ENCODE results near the gene GRSF1.
"Not testable (repeated sequence)": the region's sequence is repeated elsewhere in the genome, so short reads cannot be mapped to it uniquely, and the experiment has no call there.

GRSF1 gene, protein sequence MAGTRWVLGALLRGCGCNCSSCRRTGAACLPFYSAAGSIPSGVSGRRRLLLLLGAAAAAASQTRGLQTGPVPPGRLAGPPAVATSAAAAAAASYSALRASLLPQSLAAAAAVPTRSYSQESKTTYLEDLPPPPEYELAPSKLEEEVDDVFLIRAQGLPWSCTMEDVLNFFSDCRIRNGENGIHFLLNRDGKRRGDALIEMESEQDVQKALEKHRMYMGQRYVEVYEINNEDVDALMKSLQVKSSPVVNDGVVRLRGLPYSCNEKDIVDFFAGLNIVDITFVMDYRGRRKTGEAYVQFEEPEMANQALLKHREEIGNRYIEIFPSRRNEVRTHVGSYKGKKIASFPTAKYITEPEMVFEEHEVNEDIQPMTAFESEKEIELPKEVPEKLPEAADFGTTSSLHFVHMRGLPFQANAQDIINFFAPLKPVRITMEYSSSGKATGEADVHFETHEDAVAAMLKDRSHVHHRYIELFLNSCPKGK

DNA sequence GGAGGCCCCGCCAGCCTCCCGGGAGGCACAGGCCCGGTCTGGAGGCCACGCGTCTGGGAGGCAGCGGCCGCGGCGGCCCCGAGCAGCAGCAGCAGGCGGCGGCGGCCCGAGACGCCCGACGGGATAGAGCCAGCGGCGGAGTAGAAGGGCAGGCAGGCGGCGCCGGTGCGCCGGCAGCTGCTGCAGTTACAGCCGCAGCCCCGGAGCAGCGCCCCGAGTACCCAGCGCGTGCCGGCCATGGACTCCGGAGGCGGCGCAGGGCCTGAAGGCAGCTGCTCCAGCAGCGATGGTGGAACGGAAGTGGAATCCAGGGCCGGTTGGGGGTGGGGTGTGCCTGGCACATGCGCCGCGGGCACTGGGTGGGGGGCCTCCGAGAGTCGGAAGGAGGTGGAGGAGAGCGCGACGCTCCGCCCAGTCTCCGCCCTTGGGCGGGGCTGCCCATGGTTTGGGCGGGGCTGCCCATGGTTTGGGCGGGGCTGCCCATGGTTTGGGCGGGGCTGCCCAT is at the start of gene GRSF1:
Gene GRSF1, minus strand, starts transcription at position 302 of the 505 bp plus-strand sequence. Its CDS starts 63 bp downstream, at position 239.
- peak; percentile 90 for DNase-seq (ENCODE audit: low spot score)

DNA sequence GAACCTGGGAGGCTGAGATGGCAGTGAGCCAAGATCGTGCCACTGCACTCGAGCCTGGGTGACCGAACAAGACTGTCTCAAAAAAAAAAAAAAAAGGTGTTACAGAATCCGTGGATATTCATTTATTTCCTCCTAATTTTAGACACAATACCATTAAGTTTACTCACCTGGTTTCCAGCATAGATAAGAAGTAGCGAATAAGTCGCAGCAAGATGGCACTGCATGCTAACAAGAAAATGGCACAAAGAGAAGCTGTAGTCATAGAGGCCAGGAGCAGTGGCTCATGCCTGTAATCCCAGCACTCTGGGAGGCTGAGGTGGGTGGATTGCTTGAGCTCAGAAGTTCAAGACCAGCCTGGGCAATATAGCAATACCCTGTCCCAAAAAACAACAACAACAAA is 45.5 kb upstream of the GRSF1 start:
- peak; percentile 54 for DNase-seq (ENCODE audit: low spot score)

DNA sequence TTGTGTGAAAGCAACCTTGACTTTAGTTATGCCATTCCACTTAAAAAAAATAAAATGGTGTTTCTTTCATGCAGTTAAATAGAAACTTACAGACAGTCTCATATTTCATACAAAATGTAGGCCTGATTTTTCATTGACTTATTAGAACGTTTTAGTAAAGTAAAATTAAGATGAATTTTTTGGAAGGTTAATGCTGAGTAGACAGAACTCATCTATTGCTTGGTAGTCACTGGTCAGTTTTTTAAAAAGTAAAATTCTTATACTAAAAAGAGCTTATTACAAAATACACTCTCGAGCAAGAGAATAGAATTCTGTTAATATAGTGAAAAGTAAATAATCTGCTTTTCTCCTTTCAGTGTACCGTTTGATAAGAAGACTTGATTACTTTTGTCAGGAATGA is 41.0 kb upstream of the GRSF1 start:
- no peak for DNase-seq (ENCODE audit: low spot score)

DNA sequence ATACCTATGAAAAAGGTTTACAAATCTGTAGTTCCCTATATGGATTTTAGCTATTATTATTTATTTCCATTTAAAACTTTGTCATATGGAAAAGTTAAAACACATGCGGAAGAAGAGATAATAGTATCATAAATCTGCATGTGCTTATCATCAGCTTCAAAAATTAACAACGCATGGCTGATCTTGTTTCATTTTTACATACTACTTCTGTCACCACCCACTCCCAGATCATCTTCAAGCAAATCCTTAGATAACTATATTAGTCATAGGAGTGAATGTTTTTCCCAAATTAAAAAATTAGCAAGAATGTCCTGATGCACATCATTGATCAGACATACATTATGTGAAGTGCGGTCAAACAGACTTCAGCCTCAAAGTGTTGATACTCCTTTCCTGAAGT is 37.9 kb upstream of the GRSF1 start:
- no peak for DNase-seq (ENCODE audit: low spot score)

DNA sequence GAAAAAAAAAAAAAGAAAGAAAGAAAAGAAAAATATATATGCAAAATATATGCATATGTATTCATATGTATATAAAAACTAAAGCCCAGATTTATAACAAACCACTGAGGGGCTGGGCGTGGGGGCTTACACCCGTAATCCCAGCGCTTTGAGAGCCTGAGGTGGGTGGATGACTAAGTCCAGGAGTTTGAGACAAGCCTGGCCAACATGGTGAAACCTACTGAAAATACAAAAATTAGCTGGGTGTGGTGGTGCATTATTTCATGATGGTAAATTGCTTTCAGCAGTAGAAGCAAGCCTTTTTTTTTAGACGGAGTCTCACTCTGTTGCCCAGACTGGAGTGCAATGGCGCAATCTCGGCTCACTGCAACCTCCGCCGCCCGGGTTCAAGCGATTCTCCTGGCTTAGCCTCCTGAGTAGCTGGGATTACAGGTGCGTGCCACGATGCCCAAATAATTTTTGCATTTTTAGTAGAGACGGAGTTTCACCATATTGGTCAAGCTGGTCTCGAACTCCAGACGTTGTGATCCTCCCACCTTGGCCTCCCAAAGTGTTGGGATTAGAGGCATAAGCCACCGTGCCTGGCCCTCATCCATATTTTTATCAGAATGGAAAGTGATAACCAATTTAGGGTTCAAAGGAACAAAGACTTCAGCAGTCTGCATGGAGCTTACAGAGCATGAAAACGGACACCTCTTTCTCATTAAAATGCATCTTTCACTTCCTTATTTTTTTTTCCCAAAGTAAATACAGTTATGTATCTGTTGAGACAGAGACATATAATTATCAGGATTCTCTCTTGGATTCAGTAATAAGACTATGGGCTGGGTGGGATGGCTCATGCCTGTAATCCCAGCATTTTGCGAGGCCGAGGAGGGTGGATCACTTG is 34.8 kb upstream of the GRSF1 start:
- no peak for DNase-seq (ENCODE audit: low spot score)

DNA sequence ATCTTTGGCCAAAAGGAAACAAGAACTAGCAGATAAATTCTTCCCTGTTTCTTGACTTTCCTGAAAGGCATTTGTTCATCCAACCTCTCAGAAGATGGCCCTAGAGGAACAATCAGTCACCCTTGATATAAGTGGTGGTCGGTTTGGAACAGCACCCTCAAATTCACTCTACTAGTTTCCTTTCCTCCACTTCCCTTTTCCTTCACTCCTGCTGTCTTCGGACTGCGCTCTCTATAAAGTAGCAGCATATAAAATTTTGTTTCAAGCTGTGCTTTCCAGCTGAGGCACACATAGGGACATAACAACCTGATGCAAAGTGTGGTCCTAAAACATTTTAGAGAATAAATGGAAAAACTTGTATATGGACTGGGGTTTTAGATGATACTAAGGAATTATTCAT is 33.5 kb upstream of the GRSF1 start:
- DNase-seq (ENCODE audit: low spot score) = no peak

DNA sequence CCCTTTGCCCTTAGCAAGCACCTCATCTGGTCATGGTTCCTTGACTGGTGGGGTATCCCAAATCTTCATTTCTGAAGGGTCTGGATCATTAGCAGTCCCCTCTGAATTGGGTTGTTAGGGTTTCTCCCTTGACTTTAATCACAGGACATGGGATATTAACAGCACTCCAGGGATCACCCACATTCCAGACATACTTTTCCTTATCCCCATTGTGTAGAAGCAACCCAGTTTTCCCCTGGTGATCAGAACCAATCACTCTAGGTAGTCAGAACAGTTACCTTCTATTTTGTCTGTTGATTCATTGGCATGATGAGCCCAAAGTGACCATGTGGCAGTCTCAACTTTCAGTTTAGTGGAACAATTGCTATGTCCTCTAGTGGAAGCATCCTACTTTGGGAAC is 29.1 kb upstream of the GRSF1 start:
- DNase-seq (ENCODE audit: low spot score) = no peak

DNA sequence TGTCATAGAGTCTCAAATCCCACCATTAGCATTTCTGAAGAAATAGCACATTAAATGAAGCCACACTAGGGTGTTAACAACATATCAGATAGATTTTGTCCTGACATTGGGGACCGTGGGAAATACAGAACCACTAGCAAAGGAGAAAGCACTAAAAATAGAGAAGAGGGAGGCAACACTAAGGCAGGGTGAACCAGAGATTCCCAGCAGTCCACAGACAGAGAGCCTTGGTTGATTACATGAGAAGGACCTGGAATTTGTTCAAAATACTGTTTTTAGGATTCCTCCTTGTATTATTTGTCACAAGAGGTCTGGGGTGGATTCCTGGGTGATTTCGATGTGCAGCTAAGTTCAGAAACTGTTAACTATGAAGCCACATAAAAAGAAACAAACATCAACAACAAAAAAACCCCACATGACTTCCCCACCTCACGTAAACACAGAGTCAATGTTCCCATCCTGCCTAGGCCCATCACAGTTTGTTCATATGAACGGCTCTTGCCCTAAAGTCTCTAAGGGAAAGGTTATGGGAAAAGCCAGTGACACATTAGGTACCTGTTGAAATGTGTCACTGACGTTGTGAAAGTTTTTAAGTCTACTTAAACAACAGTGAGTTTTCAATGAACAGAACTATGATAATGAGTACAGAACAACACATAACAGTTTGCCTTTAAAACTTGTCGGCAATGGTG is 23.6 kb upstream of the GRSF1 start:
- DNase-seq (ENCODE audit: low spot score) = no peak

DNA sequence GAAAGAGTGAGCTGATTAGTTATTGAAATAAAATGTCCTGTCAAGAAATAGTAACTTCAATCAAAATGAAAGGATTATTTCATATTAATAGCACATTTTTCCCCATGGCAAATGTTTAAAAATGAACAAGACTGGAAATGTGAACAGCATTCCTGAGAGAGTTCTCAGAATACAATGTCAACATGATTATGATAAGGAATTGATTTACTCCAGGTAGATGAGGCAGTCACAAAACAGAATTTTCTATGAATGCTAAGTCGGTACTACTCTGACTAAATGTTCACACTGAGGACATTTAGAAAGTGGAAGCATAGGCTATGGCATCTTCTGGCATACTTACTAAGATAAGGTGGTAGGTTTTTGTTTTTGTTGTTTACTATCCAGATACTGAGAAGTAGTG is 19.4 kb upstream of the GRSF1 start:
- DNase-seq (ENCODE audit: low spot score) = no peak

DNA sequence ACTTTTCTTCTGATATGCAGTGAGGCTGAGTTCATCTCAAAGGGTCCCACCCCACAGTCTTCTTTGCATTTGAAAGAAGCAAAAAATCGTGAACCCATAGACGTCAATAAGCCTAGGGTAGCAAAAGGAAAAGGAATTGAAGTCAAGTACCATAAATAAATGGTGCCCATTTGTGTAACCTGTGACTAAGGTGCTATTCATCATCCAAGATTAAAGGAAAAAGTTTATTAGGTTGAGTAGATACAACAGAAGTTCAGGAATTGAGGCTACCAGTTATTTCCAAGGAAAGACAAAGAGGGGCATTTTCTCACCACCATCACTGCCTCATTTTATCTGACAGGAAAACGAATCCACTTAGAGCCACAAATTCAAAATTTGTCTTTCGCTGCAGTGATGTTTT is 18.8 kb upstream of the GRSF1 start:
- no peak for DNase-seq (ENCODE audit: low spot score)

DNA sequence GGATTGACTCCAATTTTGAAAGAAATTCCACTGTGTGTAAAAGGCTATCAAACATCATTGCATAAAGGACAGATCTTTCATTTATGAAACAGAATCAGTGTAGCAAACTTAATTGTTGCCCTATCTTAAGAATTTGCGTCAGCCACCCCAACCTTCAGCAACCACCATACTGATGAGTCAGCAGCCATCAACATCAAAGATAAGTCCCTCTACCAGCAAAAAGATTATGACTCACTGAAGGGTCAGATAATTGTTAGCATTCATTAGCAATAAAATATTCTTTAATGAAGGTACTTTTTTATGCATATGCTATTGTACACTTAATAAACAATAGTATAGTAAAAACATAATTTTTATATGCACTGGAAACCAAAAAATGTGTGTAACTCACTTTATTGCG is 15.8 kb upstream of the GRSF1 start:
- no peak for DNase-seq (ENCODE audit: low spot score)

DNA sequence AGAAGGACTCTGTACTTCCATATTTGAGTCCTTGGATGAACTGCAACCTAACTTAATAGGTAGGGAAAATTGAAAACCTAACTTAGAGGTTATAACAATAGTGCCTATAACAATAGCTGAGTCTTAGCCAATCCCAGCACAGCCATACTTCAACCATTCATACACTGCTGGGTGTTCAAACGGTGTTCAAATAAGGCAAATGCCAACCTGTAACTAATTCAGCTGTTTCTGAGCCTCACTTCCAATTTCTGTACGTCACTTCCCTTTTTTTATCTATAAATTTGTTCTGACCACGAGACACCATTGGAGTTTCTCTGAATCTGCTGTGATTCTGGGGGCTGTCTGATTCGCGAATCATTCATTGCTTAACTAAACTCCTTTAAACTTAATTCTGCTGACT is 9.6 kb upstream of the GRSF1 start:
- DNase-seq (ENCODE audit: low spot score) = no peak

DNA sequence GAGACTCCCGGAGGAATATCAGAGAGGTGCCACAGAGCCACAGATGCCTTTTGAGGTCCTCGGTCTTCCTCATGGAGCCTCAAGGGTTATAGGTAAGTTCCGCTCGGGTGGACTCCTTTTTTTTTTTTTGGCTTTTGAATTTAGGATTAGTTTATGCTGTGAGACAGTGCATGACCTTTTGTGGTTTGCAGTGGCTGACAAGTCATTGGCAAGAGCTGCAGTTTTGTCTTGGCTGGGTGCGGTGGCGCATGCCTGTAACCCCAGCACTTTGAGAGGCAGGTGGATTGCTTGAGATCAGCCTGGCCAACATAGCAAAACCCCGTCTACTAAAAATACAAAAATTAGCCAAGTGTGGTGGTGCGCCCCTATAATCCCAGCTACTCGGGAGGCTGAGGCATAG is 4.5 kb upstream of the GRSF1 start:
- no peak for DNase-seq (ENCODE audit: low spot score)

DNA sequence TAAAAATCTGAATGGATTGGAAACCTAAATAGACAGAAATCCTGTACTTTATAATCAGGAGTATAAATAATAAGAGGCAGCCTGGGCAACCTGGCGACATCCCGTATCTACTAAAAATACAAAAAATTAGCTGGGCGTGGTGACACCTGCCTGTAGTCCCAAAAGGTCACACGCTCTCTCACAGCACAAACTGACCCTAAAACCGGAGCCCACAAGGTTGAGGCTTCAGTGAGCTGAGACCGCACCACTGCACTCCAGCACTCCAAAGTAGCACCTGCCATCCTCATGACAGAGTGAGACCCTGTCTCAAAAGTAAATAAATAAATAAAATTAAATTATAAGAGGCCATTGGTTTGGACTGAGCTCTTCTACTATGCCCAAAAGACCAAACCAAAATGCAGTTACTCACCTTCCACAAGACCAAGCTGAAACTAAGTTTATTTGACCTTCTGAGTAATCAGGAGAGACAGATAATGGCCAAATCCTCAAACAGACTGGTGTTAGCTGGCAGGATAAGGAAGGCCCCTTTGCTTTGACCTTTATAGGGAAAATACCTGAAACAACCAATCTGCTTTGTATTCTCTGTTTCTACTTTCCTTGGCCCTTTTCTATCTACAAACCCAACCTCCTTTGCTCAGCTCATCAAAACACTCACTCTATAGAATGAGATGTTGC is 3.2 kb upstream of the GRSF1 start:
- DNase-seq (ENCODE audit: low spot score) = no peak

DNA sequence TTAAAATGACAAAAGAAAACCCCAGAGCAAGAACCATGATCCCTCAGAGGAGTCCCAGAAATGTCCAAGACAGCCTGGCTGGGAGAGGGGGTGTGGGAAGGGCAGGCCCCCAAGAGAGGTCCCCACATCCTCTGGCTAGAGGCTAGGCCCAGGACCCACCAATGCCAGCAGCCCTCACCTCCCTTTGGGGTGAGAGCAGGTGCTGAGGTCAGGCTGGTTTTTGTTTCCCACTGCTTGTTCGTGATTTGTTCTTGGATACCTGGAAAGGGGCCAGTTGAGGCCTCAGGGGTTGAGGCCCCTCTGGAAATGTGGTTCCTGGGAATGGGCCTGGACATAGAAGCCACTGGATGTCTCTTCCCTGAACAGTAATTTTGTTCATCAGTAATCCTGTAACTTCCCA is 2.3 kb upstream of the GRSF1 start:
- no peak for DNase-seq (ENCODE audit: low spot score)

DNA sequence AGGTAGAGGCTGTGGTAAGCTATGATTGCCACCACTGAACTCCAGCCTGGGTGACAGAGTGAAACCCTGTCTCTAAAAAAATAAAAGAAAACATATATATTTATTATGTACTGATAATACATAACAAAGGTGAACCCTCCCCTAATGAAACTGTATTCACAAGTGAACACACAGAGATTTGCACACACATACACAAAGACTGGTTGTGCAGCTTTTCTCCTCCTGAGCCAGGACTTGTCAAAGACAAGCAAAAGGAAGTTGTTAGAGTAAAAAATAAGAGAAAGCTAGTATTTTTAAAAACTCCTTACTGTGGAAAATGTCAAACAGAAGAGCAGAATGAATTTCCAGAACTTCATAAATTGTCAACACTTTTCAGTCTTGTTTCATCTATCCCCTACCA is 1.5 kb upstream of the GRSF1 start:
- no peak for DNase-seq (ENCODE audit: low spot score)

DNA sequence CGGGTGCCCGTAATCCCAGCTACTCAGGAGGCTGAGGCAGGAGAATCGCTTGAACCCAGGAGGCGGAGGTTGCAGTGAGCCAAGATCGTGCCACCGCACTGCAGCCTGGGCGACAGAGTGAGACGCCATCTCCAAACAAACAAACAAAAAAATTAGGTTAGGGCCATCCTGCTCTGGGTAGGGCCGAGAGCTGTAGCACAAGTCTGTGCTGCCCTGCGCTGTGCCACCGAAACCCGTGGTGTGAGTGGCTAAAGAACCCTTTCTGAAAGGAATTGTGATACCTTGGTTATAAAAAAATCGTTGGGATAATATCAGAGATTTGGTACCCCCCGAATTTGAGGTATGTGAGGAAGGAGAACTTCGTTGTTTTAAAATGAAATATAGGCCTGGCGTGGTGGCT is 941 bp upstream of the GRSF1 start:
- not testable (repeated sequence) for DNase-seq (ENCODE audit: low spot score)

DNA sequence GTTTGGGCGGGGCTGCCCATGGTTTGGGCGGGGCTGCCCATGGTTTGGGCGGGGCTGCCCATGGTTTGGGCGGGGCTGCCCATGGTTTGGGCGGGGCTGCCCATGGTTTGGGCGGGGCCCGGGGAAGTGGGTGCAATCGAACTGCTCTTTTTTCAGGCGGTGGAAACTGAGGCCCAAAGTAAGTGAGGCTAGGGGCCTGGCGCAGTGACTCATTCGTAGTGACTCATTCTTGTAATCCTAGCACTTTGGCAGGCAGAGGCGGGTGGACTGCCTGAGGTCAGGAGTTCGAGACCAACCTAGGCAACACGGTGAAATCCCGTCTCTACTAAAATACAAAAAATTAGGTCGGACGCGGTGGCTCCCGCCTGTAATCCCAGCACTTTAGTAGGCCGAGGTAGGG is 447 bp upstream of the GRSF1 start:
- peak; percentile 86 for DNase-seq (ENCODE audit: low spot score)

DNA sequence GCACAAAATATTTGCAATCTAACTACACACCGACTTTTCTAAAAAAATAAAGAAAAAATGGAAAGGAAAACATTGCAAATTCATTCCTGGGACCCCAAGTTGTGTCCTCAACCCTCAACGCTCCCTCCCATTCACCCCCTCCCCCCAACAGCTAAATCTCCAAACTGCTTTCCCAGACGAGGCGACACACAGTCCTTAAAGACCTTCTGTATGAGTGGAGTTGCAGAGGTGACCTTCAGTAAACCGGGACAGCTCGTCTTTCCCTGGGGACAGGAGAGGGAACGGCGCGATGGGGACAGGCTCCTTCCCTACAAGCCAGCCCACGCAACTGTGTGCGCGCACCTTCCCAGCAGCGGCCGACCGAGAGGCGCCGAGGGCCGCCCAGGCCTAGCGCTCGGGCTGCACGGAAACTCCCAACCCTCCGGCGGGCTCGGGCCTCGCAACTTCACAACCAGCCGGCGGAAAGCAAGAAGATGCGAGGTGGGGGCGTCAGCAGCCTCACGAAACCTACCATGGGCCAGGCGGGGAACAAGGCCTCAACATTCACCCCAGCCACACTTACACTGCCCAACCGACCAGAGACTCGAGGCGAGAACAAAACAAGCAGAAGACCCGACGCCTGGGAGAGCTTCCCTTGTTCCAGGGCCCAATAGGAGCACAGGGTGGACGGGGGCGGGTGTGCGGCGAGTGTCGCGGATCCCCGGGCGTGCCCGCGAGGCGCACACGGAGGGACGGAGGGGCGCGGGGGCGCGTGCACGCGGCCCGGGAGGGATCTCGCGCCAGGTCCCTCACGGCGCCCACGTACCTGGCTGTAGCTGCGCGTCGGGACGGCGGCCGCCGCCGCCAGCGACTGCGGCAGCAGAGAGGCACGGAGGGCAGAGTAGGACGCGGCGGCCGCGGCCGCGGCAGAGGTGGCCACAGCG is 763 bp downstream of the GRSF1 start:
- DNase-seq (ENCODE audit: low spot score) = peak; percentile 57

DNA sequence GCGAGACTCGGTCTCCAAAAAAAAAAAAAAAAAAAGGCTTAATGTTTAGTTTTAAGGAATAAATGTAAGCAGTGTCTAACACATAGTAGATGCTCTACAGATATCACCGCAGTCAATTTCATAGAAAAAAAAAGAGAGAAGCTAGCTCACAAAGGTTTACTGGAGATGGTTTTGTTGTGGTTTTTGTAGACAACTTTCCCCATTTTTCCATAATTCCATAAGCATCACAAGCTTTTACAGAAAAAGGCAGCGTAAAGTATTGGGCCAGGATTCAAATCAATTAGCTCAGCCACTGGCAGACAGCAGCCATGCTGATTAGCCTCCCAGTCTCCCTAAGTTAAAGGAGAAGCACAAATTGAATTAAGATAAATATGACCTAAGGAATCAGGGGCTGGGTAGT is 1.5 kb downstream of the GRSF1 start:
- DNase-seq (ENCODE audit: low spot score) = peak; percentile 21

DNA sequence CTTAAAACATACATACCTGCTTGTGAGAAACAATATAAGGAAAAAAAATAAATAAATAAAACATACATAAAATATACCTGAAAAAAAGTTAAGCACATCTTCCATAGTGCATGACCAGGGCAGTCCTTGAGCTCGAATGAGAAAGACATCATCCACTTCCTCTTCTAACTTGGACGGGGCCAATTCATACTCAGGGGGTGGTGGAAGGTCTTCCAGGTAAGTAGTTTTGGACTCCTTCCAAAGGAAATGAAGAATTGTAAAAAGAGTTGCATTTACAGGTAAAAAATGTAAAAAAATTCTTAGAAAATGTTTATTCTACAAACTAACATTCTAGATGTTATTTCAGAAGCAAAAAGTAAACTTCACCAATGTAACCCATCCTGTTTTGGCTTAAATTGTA is 3.6 kb downstream of the GRSF1 start:
- DNase-seq (ENCODE audit: low spot score) = no peak

Measured in RKO (cell line).